ENCODE results near the gene COPZ1.
"Not testable (repeated sequence)": the region's sequence is repeated elsewhere in the genome, so short reads cannot be mapped to it uniquely, and the experiment has no call there.

COPZ1 gene

DNA sequence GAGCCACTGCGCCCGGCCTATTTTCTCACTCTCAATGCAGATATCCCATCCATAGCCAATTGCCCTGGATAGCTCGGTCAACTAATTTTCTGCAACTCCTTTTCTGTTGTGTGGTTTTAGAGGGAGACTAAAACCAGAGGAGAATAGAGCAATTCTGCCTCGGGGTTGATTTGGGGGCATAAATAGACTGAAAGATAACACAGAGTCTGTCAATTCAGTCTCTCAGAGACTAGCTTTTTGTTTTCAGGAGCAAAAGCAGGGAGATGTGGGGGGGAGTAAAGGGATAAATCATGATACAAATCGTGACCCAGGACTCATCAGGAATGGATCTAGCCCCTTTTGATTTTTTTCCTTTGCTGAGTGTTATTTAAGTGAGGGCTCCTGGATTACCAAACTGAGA, 6.5 kb downstream of the COPZ1 start:
- DNase-seq = no peak

DNA sequence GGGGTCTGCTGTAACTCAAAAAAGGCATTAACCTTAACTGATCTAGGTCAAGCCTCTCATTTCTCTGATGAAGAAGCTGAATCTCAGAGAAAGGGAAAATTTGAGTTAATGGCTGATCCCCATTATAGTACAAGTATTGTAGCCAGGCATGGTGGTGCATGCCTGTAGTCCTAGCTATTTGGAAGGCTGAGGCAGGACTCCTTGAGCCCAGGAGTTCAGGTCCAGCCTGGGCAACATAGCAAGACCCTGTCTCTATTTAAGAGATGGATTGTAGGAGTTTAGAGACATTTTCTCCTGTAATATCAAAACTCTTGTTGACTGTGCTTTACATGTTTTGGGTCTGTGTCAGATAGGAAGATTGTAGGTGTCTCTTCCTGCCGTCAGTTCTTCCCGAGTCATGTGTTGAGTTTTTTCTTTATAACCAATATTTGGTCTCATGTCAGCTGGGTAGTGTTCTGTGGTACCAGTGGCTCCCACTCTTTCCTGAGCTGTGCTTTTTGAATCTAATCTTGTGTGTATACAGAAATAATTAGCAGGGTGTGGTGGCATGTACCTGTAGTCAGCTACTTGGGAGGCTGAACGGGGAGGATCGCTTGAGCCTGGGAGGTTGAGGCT, 8.6 kb downstream of the COPZ1 start:
- DNase-seq = no peak

GRCh38 chr12:54337280-54337842, 12.4 kb downstream of the COPZ1 start:
- peak in 12 of 51 donors; percentile 5 to 48 (median 20) for DNase-seq

DNA sequence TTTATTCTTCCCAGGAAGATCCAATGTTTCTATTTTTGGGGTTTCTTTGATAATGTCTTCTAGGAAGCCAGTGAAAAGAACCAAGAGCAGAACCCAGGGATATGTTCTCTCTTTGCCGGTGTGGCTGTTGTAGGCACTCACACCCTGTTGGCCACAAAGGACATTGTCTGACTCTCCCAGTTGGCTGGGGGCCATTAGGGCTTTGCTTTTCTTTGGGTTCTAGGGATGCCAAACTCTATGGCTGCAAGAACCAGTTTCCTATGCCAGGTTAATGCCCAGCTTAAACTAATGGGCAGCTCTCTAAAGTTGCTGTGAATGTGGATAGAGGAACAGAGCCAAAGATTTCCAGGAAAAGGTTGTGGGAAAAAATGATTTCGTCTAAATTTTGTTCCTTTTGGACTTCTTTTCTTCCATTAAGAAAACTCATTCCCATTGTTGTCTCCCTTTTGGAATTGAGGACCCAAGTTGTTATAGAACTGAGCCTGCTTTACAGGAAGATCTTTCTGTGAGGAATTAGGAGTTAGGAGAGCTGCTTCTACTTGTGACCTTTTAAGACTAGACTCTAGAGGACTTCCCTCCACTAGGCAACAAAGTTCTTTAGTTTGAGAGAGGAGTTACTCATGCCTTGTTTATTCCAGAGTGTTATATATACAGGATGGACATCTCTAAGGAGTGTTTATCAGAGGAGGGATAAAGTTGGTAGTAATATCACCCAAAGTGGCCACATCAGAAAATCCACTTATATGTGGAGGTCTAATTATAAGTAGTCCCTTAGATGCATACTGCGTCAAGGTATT, 13.1 kb downstream of the COPZ1 start:
- DNase-seq = peak in 14 of 51 donors; percentile 3 to 41 (median 14)

GRCh38 chr12:54338698-54339296, 13.9 kb downstream of the COPZ1 start:
- no peak for DNase-seq

- no peak for DNase-seq
Observed at GRCh38 chr12:54340846-54341245, 15.9 kb downstream of the COPZ1 start.

GRCh38 chr12:54341378-54342300, 16.7 kb downstream of the COPZ1 start:
- DNase-seq = no peak

- DNase-seq = peak in 1 of 51 donors; percentile 23
Observed at GRCh38 chr12:54349036-54349435, 24.1 kb downstream of the COPZ1 start.

GRCh38 chr12:54349679-54350078, 24.7 kb downstream of the COPZ1 start:
- DNase-seq = peak in 1 of 51 donors; percentile 20

DNA sequence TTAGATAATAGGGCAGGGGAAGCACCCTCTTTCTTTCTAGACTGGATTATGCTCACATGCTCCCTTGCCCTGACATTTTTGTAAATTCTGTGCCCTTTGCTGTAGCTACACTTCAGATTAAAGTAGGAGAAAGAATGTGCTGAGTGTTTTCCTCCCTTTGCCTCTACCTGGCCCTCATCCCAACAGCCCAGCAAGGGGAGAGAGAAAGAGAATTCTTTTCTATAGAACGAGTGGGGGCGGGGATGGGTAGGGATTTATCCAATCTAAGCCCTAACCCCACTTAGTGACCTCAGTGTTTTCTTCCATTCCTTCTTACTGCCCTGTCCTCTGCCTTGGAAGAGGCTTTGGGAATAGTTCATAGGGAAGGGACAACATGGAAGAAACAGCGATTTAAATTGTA, 25.8 kb downstream of the COPZ1 start:
- no peak for DNase-seq

- DNase-seq = peak in 1 of 51 donors; percentile 55
Observed at GRCh38 chr12:54351341-54351740, 26.4 kb downstream of the COPZ1 start.

DNA sequence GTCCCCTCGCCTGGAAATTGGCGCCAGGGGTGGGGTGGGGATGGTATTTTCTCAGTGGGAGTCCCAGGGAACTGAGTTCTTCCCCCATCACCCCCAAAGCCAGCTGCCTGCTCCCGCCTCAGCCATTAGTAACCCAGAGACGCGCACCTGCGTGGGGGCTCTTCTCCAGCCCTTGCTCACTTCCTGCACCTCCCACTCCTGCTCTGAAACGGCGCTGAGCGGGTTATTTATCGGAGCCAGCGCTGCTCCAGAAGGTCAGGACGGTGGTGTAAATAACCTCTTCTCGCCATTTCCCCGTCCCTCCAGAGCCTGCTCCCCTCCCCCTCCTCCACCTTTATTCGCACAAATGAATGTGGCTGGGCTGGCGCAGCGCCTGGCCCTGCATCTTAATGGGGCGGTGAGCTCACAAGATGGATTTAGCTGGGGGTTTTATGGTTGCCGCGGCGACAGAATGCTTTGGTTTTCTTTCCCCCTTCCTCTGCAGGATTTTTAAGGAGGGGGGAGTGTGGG, 27.1 kb downstream of the COPZ1 start:
- DNase-seq = peak in 44 of 51 donors; percentile 23 to 86 (median 70)

DNA sequence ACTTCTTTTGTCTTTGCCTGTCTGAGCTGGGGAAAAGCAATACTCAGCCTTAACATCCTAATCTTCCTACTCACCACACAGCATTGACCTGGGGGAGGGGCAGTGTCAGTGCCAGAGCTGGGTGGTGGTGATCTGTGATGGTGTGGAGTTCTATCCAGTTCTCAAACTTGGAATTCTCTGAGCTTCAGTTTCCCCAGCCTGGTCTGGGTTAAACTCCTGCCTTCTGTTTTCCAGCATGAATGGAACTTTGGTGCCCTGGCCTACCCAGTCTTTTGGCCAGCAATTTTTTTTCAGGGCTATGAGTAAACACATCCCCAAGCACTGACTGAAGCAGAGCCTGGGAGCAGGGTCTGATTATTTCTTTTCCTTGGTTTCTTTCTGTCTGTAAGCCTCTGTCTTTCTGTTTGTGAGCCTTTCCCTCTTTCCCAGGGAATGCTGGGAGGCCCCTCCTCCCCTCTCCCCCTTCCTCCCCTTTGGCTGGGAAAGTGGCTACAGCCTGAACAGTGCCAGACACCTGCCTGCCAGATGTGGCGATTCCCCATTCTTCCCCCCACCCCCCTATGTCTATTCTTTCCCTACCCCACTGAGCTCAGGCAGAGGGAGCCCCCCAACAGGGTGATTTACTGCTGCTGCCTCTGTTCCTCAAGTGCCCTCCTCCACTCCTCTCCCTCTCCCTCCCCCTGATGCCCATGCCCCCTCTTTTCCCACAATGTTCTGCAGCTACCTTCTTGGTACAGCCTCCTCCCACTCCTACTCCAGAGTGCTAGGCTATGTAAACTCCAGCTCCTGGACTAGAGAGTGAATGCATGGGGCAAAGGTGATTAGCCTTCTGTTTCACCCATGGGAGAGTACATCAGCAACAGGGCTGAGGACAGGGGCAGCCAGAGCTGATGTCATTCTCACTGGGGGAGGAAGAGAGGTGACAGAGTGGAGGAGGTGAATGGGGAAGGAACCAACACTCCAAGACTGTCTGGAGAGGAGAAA, 28.3 kb downstream of the COPZ1 start:
- DNase-seq = peak in 32 of 51 donors; percentile 15 to 80 (median 48)

- DNase-seq = not testable (repeated sequence)
Observed at GRCh38 chr12:54354271-54354670, 29.3 kb downstream of the COPZ1 start.

GRCh38 chr12:54355104-54355815, 30.3 kb downstream of the COPZ1 start:
- no peak for DNase-seq

DNA sequence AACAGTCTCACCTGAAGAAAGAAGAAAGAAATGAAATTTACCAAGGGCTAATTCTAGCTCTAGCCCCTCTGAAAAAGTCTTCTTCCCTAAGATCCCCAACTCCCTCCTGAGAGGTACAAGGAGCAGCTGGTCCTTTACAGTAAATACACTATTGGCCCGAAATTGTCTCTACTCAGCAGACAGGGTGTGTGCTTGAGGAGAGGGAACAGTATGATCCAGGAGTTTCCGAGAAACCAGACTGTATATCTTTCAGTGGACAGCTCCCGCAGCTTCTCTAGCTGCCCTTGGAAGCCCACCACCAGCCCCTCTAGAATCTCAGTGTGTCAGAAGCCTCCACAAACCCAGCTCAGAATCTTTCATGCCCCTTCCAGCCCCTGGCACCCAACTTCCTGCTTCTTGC, 31.3 kb downstream of the COPZ1 start:
- no peak for DNase-seq

GRCh38 chr12:54356951-54357356, 32.0 kb downstream of the COPZ1 start:
- DNase-seq = no peak

GRCh38 chr12:54357506-54358190, 32.7 kb downstream of the COPZ1 start:
- DNase-seq = no peak

Measured in hypothalamus (tissue), 51 donors.